CD4-positive, CD25-positive, alpha-beta regulatory T cell (primary cell): Measurements from ENCODE around the gene LCN15. TPM values are rescaled to one million over a fixed set of nuclear protein-coding genes. Genes with fewer than 3 reads are reported as not detected.

Source experiments
- ATAC-seq, 2 donors: fragments of 150-1000 bp; cut with Tn5 transposase; one replicate each; pipeline ENCODE4 v1.10.0; 2021; ENCODE audit warnings: low read depth in 2 of 2, moderate number of reproducible peaks in 2 of 2, moderate library complexity in 1 of 2
- DNase-seq, 3 donors: peaks; one replicate each; pipeline versions ENCODE4 v3.0.0 to v3.0.0-alpha.2; 2012 to 2022; ENCODE audit warnings: mixed read lengths in 1 of 3
- H3K27ac ChIP-seq: one replicate; pipeline ENCODE4 v1.7.0; 2013; ENCODE audit warnings: mild to moderate bottlenecking, low read length; ENCODE audit not compliant: insufficient read depth, poor library complexity, severe bottlenecking
- H3K27me3 ChIP-seq: one replicate; pipeline ENCODE4 v1.7.0; 2013; ENCODE audit warnings: low read length; ENCODE audit not compliant: control insufficient read depth, insufficient read depth
- H3K36me3 ChIP-seq: one replicate; pipeline ENCODE4 v1.7.0; 2013; ENCODE audit warnings: mild to moderate bottlenecking, low read length, moderate library complexity; ENCODE audit not compliant: control insufficient read depth, insufficient read depth
- H3K4me1 ChIP-seq: 2 replicates; pipeline ENCODE4 v1.7.0; 2013; ENCODE audit warnings: mild to moderate bottlenecking, low read length; ENCODE audit not compliant: insufficient read depth, control insufficient read depth, poor library complexity, severe bottlenecking
- H3K4me3 ChIP-seq: one replicate; pipeline ENCODE4 v1.7.0; 2013; ENCODE audit warnings: low read depth, mild to moderate bottlenecking, low read length, moderate library complexity
- H3K9me3 ChIP-seq, 2 experiments: 1 replicate in 1 of 2; 2 replicates in 1 of 2; pipeline ENCODE4 v1.7.0; 2013; ENCODE audit warnings: low read length in 2 of 2, mild to moderate bottlenecking in 1 of 2, moderate library complexity in 1 of 2; ENCODE audit not compliant: control insufficient read depth in 2 of 2
- H3K27ac Mint-ChIP-seq, 3 donors: one replicate each; pipeline ENCODE4 v1.8.0; 2020 to 2022; ENCODE audit warnings: mild to moderate bottlenecking in 3 of 3, mixed read lengths in 3 of 3, moderate library complexity in 2 of 3
- H3K27me3 Mint-ChIP-seq: one replicate; pipeline ENCODE4 v1.8.0; 2022; ENCODE audit warnings: mild to moderate bottlenecking, mixed read lengths
- H3K36me3 Mint-ChIP-seq: one replicate; pipeline ENCODE4 v1.8.0; 2020; ENCODE audit warnings: mixed read lengths
- H3K4me1 Mint-ChIP-seq, 4 donors: one replicate each; pipeline ENCODE4 v1.8.0; 2020 to 2022; ENCODE audit warnings: mixed read lengths in 4 of 4, mild to moderate bottlenecking in 1 of 4
- H3K4me3 Mint-ChIP-seq, 4 donors: one replicate each; pipeline ENCODE4 v1.8.0; 2020 to 2022; ENCODE audit warnings: mild to moderate bottlenecking in 4 of 4, mixed read lengths in 4 of 4, moderate library complexity in 3 of 4
- H3K9me3 Mint-ChIP-seq, 7 donors: one replicate each; pipeline ENCODE4 v1.8.0; 2020 to 2022; ENCODE audit warnings: mixed read lengths in 7 of 7, mild to moderate bottlenecking in 3 of 7, moderate library complexity in 2 of 7
- polyA plus RNA-seq, 4 donors: library from polyadenylated mRNA; unstranded; fragments of 300-500 nt; fragmentation: Illumina TruSeq; gene quantifications; one replicate each; pipeline ENCODE4 v1.2.3, GENCODE V29; 2021
- total RNA-seq: library from RNA; stranded (reverse); gene quantifications from one replicate; pipeline ENCODE4 v1.2.3, GENCODE V29; 2022

The LCN15 gene
- total and polyA plus RNA-seq, 5 donors from 2014 or later = not detected

DNA sequence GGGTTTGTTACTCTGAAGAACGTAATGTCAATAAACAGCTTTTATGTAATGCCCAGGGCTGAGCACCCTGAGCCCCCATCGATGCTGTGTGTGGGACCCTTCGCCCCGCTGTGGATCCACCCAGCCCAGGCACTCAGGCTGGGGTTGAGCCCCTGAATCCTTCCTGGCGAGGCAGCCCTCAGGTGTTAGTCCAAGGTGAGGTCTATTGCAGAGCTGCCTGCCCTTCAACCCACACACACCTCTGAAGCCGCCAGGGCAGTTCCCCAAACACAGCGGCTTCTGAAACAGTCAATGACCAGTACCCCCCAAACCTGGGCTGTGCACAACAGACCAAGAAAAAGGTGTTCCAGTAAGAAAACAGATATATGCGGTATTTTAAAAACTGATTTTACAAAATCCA lies 40.3 kb downstream of the LCN15 start:
- H3K36me3 ChIP-seq = peaks cover 38% of the 10 kb centered on the region
- Mint-ChIP-seq H3K27ac (no peak overlapping the region), H3K4me3 (peak overlapping the region in 1 of 4 donors; percentile 78)

DNA sequence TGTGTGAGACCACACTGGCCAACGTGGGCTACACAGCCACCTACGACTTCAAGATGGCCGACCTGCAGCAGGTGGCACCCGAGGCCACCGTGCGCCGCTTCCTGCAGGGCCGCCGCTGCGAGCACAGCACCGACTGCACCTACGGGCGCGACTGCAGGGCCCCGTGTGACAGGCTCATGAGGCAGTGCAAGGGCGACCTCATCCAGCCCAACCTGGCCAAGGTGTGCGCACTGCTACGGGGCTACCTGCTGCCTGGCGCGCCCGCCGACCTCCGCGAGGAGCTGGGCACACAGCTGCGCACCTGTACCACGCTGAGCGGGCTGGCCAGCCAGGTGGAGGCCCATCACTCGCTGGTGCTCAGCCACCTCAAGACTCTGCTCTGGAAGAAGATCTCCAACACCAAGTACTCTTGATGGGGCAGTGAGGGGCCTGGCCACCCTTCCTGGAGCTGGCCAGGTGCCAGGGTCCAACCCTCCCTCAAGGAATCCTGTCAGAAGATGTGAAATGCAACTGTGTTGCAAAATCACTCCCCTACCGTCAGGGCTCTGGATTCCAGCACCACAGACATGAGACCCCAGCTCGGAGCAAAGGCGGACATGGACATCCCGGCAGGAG lies 40.8 kb downstream of the LCN15 start:
- H3K9me3 ChIP-seq = no peaks in the 10 kb centered on the region
- DNase-seq = no peak
- Mint-ChIP-seq H3K4me1 (peaks cover 6 to 39% (median 11%) of the 10 kb centered on the region in 4 donors), H3K36me3 (peaks cover 28% of the 10 kb centered on the region), H3K4me3 (peak overlapping the region in 1 of 4 donors; percentile 78), H3K27ac (no peak overlapping the region), H3K27me3 (peaks cover 9% of the 10 kb centered on the region), H3K9me3 (peaks cover 0 to 3% (median 0%) of the 10 kb centered on the region in 7 donors)
- peaks cover 29% of the 10 kb centered on the region for H3K4me1 ChIP-seq
- no peak for ATAC-seq
- no peak overlapping the region for H3K4me3 ChIP-seq
- peaks cover 38% of the 10 kb centered on the region for H3K36me3 ChIP-seq
- H3K27ac ChIP-seq = no peak overlapping the region
- no peaks in the 10 kb centered on the region for H3K27me3 ChIP-seq

More for the DNA sequence above, 40.3 kb downstream of the LCN15 start:
- DNase-seq (no peak), ATAC-seq (no peak)
- Histone ChIP-seq H3K4me3 (no peak overlapping the region), H3K4me1 (peaks cover 35% of the 10 kb centered on the region), H3K27ac (no peak overlapping the region), H3K9me3 (no peaks in the 10 kb centered on the region), H3K27me3 (no peaks in the 10 kb centered on the region)
- H3K4me1 Mint-ChIP-seq = peaks cover 6 to 37% (median 11%) of the 10 kb centered on the region in 4 donors
- peaks cover 9% of the 10 kb centered on the region for H3K27me3 Mint-ChIP-seq
- H3K9me3 Mint-ChIP-seq = peaks cover 0 to 3% (median 0%) of the 10 kb centered on the region in 7 donors
- peaks cover 28% of the 10 kb centered on the region for H3K36me3 Mint-ChIP-seq

DNA sequence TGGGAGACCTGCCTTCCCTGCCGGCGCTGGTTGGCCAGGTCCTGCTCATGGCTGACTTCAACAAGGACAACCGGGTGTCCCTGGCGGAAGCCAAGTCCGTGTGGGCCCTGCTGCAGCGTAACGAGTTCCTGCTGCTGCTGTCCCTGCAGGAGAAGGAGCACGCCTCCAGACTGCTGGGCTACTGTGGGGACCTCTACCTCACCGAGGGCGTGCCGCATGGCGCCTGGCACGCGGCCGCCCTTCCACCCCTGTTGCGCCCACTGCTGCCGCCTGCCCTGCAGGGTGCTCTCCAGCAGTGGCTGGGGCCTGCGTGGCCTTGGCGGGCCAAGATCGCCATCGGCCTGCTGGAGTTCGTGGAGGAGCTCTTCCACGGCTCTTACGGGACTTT lies 41.4 kb downstream of the LCN15 start:
- Mint-ChIP-seq H3K27me3 (peaks cover 9% of the 10 kb centered on the region), H3K36me3 (peaks cover 28% of the 10 kb centered on the region), H3K27ac (no peak overlapping the region), H3K4me1 (peaks cover 6 to 40% (median 11%) of the 10 kb centered on the region in 4 donors), H3K9me3 (peaks cover 0 to 3% (median 0%) of the 10 kb centered on the region in 7 donors), H3K4me3 (no peak overlapping the region)
- DNase-seq = no peak
- H3K4me3 ChIP-seq = no peak overlapping the region
- H3K4me1 ChIP-seq = peaks cover 26% of the 10 kb centered on the region
- no peaks in the 10 kb centered on the region for H3K9me3 ChIP-seq
- ATAC-seq = no peak
- no peaks in the 10 kb centered on the region for H3K27me3 ChIP-seq
- H3K27ac ChIP-seq = no peak overlapping the region
- peaks cover 38% of the 10 kb centered on the region for H3K36me3 ChIP-seq

DNA sequence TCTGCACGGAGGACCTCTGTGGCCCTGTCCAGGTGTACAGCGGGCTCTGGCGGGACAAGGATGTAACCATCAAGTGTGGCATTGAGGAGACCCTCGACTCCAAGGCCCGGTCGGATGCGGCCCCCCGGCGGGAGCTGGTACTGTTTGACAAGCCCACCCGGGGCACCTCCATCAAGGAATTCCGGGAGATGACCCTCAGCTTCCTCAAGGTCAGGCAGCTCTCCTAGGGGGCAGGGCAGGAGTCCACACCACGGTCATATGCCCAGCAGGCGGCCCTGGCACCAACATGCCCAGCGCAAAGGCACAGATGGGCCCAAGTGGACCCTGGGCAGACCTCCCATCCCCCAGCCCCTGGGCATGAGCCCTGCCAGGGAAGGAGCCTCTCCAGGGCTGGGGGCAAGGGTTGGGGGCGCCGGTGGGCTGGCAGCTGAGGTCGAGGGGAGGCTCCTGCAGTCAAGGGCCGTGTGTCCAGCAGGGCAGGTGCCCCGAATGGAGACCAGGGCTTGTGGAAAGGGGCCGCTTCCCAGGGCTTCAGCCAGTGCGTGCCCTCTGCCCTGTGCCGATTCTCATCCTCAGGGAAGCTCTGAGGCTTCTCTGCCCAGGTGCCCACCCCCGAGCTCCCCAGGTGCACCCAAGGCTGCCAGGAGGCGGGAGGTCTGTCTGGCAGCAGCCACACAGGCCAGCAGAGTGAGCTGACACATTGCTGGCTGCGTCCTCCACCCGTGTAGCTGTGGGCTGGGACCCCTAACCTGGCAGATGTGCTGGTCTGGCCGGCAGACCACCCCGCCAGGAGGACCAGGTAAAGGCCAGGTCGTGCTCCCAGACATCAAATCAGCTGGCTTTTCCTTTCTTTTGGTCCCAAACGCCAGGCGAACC lies 42.0 kb downstream of the LCN15 start:
- peaks cover 38% of the 10 kb centered on the region for H3K36me3 ChIP-seq
- peaks cover 6 to 37% (median 11%) of the 10 kb centered on the region in 4 donors for H3K4me1 Mint-ChIP-seq
- no peak overlapping the region for H3K4me3 Mint-ChIP-seq

DNA sequence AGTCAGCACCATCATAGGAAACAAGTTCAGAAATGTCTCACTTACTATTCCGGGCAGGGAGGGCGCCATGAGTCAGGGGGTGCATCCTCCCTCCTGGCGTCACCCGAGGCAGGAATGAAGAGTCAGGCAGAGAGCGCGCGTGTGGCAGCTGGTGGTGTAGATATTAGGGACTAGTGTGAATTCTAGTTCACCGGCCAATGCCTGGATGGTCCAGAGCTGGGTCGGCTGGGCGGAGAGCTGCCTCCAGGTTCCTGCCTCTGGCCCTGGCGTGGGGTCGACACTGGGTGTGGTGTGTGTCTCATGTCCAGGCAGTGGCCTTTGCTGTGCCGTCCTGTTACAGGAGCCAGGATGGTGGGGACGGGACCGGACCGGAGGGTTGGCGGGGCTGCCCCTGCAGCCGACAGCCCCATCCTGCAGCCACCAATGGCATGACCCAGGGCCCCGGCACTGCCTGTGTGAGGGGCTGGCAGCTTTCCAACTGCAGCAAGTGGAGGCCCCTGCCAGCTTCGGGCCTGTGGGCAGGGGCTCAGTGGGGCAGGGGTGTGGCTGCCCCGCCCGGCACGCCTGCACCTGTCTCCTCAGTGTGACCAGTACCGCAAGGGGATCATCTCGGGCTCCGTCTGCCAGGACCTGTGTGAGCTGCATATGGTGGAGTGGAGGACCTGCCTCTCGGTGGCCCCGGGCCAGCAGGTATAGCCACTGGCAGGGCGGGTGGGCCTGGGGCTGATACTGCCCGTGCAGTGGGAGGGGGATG lies 42.8 kb downstream of the LCN15 start:
- Histone ChIP-seq H3K27me3 (no peaks in the 10 kb centered on the region), H3K4me1 (peaks cover 14% of the 10 kb centered on the region), H3K36me3 (peaks cover 38% of the 10 kb centered on the region), H3K9me3 (no peaks in the 10 kb centered on the region), H3K27ac (no peak overlapping the region), H3K4me3 (no peak overlapping the region)
- Mint-ChIP-seq H3K27ac (no peak overlapping the region), H3K4me3 (no peak overlapping the region), H3K9me3 (no peaks in the 10 kb centered on the region), H3K27me3 (no peaks in the 10 kb centered on the region), H3K36me3 (peaks cover 23% of the 10 kb centered on the region), H3K4me1 (peaks cover 2 to 30% (median 6%) of the 10 kb centered on the region in 4 donors)
- ATAC-seq (no peak), DNase-seq (no peak)

More for the DNA sequence above, 42.0 kb downstream of the LCN15 start:
- H3K27ac ChIP-seq = no peak overlapping the region
- H3K9me3 ChIP-seq = no peaks in the 10 kb centered on the region
- Mint-ChIP-seq H3K9me3 (peaks cover 0 to 3% (median 0%) of the 10 kb centered on the region in 7 donors), H3K27me3 (peaks cover 5% of the 10 kb centered on the region), H3K36me3 (peaks cover 28% of the 10 kb centered on the region), H3K27ac (no peak overlapping the region)
- no peak for ATAC-seq
- H3K4me3 ChIP-seq = no peak overlapping the region
- DNase-seq = no peak
- no peaks in the 10 kb centered on the region for H3K27me3 ChIP-seq
- peaks cover 22% of the 10 kb centered on the region for H3K4me1 ChIP-seq

DNA sequence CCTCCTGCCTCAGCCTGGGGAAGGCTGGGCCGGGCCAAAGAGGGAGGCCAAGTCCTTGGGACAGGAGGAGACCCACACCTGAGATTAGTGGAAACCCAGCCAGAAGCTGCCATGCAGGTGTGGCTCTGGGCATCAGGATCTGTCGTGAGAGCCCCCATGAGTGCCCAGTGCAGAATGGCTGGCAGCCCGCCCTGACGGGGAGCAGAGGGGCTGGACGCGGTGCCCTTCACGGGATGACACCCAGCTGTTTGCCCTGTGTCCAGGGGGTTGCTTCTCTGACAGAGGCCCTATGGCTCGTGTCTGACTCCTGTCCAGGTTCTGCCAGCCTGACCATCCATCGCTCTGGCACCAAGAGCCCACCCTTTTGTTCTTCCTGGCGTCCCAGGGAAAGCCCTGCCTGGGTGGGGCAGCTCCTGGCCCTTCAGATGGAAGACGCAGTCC lies 43.4 kb downstream of the LCN15 start:
- Mint-ChIP-seq H3K27ac (no peak overlapping the region), H3K36me3 (peaks cover 21% of the 10 kb centered on the region), H3K4me3 (no peak overlapping the region), H3K9me3 (no peaks in the 10 kb centered on the region), H3K27me3 (peaks cover 2% of the 10 kb centered on the region), H3K4me1 (peaks cover 0 to 24% (median 3%) of the 10 kb centered on the region in 4 donors)
- Histone ChIP-seq H3K36me3 (peaks cover 32% of the 10 kb centered on the region), H3K27me3 (no peaks in the 10 kb centered on the region), H3K4me3 (no peak overlapping the region), H3K27ac (no peak overlapping the region), H3K4me1 (peaks cover 8% of the 10 kb centered on the region), H3K9me3 (no peaks in the 10 kb centered on the region)
- ATAC-seq = no peak
- no peak for DNase-seq

DNA sequence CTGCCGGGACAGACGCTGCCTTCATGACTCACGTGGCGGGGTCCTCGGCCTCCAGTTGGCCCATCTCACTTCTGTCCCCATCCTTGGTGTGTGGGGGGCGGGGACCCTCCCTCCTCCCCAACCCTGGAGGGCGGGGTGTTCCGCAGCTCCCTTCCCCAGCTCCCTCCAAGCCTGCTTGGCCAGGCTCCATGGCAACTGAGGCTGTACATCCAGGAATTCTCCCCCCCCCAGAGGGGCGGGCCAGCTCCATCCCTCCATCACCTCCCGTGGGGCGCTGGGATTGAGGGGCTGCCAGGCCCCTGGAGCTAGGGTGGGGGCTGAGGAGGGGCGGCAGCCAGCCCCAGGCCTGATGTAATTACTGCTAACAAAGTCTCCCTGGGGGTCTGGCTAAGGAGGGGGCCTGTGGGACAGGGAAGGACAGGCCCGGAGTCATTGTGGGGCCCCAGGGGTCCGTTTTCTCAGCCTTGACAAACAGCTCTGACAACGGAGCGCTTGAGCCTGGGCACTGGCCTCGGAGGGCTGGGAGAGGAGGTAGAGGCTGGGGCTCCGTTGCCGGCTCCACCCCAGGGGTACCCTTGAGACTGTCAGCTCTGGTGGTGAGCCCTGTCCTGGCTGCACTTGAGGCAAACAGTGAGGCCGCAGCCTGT lies 43.9 kb downstream of the LCN15 start:
- Histone ChIP-seq H3K4me3 (no peak overlapping the region), H3K36me3 (peaks cover 26% of the 10 kb centered on the region), H3K27me3 (no peaks in the 10 kb centered on the region), H3K9me3 (no peaks in the 10 kb centered on the region), H3K4me1 (peaks cover 2% of the 10 kb centered on the region), H3K27ac (no peak overlapping the region)
- DNase-seq = no peak
- H3K4me3 Mint-ChIP-seq = no peak overlapping the region
- ATAC-seq = no peak
- H3K27me3 Mint-ChIP-seq = peaks cover 6% of the 10 kb centered on the region
- H3K27ac Mint-ChIP-seq = no peak overlapping the region
- H3K9me3 Mint-ChIP-seq = no peaks in the 10 kb centered on the region
- peaks cover 15% of the 10 kb centered on the region for H3K36me3 Mint-ChIP-seq
- H3K4me1 Mint-ChIP-seq = peaks cover 0 to 19% (median 3%) of the 10 kb centered on the region in 4 donors
